D721Med (cell line): ENCODE measurements around the gene LACTBL1.

Experiments used
- DNase-seq: peaks from one replicate; pipeline ENCODE4 v3.0.0; 2011; ENCODE audit warnings: low spot score; ENCODE audit not compliant: insufficient read length
- FAIRE-seq: peaks from 2 replicates; lab custom pipeline; 2011; peaks lifted over from hg19 to GRCh38; lab: Jason Lieb, UNC
- TF ChIP-seq, protein P1 (sequence below): IDR thresholded peaks from 2 replicates; pipeline ENCODE4 v1.5.1; 2012; ENCODE audit warnings: mild to moderate bottlenecking, control low read depth; ENCODE audit not compliant: insufficient read depth; ENCODE audit errors: missing control alignments

The LACTBL1 gene

GRCh38 chr1:22971161-22971560 lies 1.5 kb downstream of the LACTBL1 start:
- no peak for FAIRE-seq
- TF ChIP-seq, protein P1, sequence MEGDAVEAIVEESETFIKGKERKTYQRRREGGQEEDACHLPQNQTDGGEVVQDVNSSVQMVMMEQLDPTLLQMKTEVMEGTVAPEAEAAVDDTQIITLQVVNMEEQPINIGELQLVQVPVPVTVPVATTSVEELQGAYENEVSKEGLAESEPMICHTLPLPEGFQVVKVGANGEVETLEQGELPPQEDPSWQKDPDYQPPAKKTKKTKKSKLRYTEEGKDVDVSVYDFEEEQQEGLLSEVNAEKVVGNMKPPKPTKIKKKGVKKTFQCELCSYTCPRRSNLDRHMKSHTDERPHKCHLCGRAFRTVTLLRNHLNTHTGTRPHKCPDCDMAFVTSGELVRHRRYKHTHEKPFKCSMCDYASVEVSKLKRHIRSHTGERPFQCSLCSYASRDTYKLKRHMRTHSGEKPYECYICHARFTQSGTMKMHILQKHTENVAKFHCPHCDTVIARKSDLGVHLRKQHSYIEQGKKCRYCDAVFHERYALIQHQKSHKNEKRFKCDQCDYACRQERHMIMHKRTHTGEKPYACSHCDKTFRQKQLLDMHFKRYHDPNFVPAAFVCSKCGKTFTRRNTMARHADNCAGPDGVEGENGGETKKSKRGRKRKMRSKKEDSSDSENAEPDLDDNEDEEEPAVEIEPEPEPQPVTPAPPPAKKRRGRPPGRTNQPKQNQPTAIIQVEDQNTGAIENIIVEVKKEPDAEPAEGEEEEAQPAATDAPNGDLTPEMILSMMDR = no peak
- DNase-seq = peak; percentile 25

DNA sequence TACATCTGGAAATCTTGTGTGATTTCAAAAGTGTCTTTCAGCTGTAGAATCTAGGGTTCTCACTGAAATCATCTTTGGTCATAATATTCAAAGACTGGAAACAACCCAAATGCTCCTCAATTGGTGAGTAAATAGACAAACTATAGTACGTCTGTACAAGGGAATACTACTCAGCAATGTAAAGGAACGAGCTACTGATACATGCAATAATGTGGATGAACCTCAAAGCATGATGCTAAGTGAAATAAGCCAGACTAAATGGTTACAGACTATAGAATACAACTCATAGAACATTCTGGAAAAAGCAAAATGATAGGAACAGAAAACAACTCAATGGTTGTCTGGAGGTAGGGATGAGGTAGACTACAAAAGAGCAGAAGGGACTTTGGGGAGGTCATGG lies 2.6 kb downstream of the LACTBL1 start:
- TF ChIP-seq, protein P1 = no peak
- DNase-seq (no peak), FAIRE-seq (no peak)

DNA sequence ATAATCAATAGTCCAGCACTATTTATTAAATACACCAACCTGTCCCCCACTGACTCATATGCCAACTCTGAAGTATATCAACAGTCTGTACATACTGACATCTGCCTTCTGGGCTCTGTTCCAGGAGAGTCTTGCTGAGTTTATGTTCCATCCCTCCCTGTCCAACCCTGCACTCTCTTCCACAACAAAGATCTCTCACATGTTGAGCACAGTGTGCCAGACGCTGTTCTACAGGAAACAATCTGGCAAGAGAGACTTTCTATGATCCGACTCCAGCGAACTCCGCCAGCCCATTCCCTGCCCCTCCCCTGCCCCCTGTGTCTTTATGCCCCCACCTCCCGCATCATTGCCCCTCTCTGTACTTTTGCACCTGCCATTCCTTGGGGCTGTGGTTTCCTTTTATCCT lies 3.4 kb downstream of the LACTBL1 start:
- DNase-seq (no peak), FAIRE-seq (no peak)
- TF ChIP-seq, protein P1 = no peak

DNA sequence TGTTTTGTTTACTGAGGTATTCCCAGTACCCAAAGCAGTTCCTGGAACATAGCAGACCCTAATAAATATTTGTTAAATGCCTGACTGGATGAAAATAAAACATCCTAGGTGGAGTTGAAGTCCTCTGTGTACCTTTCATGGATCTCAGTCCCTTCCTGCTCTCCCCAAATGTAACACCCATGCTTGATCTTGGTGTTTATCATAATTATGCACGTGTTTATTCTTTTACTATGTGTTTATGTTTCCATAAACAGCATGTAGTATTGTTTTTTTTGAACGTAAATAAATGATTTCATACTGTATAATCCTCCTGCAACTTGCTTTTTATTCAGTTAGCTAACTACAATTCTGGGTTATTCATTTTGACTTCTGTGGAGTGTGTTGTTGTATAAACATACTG lies 4.8 kb downstream of the LACTBL1 start:
- TF ChIP-seq, protein P1 = no peak
- no peak for DNase-seq
- FAIRE-seq = no peak

DNA sequence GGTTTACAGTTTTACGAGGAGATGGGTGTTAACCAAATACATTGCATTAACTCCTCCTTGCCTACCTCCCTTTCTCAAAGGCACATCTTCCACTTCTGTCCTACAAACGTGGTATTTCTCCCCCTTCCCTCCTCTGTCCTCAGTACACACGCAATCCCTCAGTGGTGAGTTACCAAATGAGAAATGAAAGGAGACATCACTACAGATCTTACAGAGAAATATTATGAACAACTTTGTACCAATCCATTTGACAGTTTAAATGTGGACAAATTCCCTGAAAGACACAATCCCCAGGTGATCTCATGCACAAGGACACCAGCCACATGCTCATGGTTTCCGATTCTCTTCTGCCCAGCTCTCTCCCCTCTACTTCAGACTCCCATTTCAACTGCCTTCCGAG lies 6.4 kb downstream of the LACTBL1 start:
- FAIRE-seq (no peak), DNase-seq (no peak)
- TF ChIP-seq, protein P1 = no peak

GRCh38 chr1:22963044-22963677 lies 9.5 kb downstream of the LACTBL1 start:
- DNase-seq (no peak), FAIRE-seq (no peak)
- TF ChIP-seq, protein P1 = no peak

- TF ChIP-seq, protein P1 = no peak
- FAIRE-seq = no peak
- no peak for DNase-seq
Observed at GRCh38 chr1:22962558-22962957, 10.1 kb downstream of the LACTBL1 start.
